ENCODE data around the gene ZBTB17. TPM values are rescaled to one million over a fixed set of nuclear protein-coding genes. Genes with fewer than 3 reads are reported as not detected.
"Not testable (repeated sequence)": the region's sequence is repeated elsewhere in the genome, so short reads cannot be mapped to it uniquely, and the experiment has no call there.

ZBTB17 gene
- total and polyA plus RNA-seq, 11 donors, result 14.5 to 29.2 (median 22.1) TPM

- H3K27me3 ChIP-seq, result no peaks in the 10 kb centered on the region
- intact Hi-C loops (cut with DNase I), result loop anchor here in 2 of 10 donors (1.0 to 10.0 kb wide), 2 partner anchors 52 to 86 kb away; no protein-coding TSS in a partner anchor
- TF ChIP-seq CTCF (IDR thresholded peaks at IDR 0.05), result no peak
- no peak for TF ChIP-seq POLR2A (IDR thresholded peaks at IDR 0.05)
- DNase-seq (no peak), ATAC-seq (no peak)
- no peak overlapping the region for H3K27ac ChIP-seq
- H3K4me1 ChIP-seq, result peaks cover 0 to 47% (median 21%) of the 10 kb centered on the region in 12 donors
- no peak overlapping the region for H3K4me3 ChIP-seq
- H3K36me3 ChIP-seq, result peaks cover 0 to 16% (median 9%) of the 10 kb centered on the region in 9 donors
- no peaks in the 10 kb centered on the region for H3K9me3 ChIP-seq
- 85 to 89% (median 87%) methylated on average over 8 of the region's 8 CpGs for WGBS, 4 donors
These were observed 75.1 kb downstream of the ZBTB17 start for GRCh38 chr1:15900662-15901279.

GRCh38 chr1:15899266-15899665 lies 76.6 kb downstream of the ZBTB17 start:
- ATAC-seq (peak in 2 of 4 donors; percentile 17 to 18), DNase-seq (no peak)
- H3K4me1 ChIP-seq, result peaks cover 0 to 47% (median 23%) of the 10 kb centered on the region in 12 donors
- no peak overlapping the region for H3K27ac ChIP-seq
- H3K36me3 ChIP-seq, result peaks cover 0 to 14% (median 0%) of the 10 kb centered on the region in 9 donors
- TF ChIP-seq POLR2A (IDR thresholded peaks at IDR 0.05) (no peak), CTCF (IDR thresholded peaks at IDR 0.05) (no peak)
- H3K27me3 ChIP-seq, result no peaks in the 10 kb centered on the region
- intact Hi-C loops (cut with DNase I), result no loop called here
- 75 to 88% (median 78%) methylated on average over 9 of the region's 9 CpGs for WGBS, 4 donors
- no peak overlapping the region for H3K4me3 ChIP-seq
- no peaks in the 10 kb centered on the region for H3K9me3 ChIP-seq

- Histone ChIP-seq H3K36me3 (peaks cover 0 to 14% (median 0%) of the 10 kb centered on the region in 9 donors), H3K4me1 (peaks cover 0 to 54% (median 27%) of the 10 kb centered on the region in 12 donors)
- WGBS, 4 donors, result 94 to 98% (median 96%) methylated on average over 20 of the region's 20 CpGs
- H3K27me3 ChIP-seq; DNase-seq; H3K27ac ChIP-seq; intact Hi-C loops (cut with DNase I); H3K4me3 ChIP-seq; ATAC-seq; H3K9me3 ChIP-seq: not testable (repeated sequence)
These were observed 78.9 kb downstream of the ZBTB17 start for GRCh38 chr1:15896841-15897610.

- peak in 2 of 4 donors; percentile 32 to 36 for ATAC-seq
- H3K27me3 ChIP-seq, result no peaks in the 10 kb centered on the region
- TF ChIP-seq POLR2A (IDR thresholded peaks at IDR 0.05) (no peak), CTCF (IDR thresholded peaks at IDR 0.05) (no peak)
- no peaks in the 10 kb centered on the region for H3K9me3 ChIP-seq
- H3K4me3 ChIP-seq, result no peak overlapping the region
- DNase-seq, result no peak
- intact Hi-C loops (cut with DNase I), result no loop called here
- H3K4me1 ChIP-seq, result peaks cover 0 to 57% (median 27%) of the 10 kb centered on the region in 12 donors
- H3K27ac ChIP-seq, result peak overlapping the region in 1 of 12 donors; percentile 42
- peaks cover 0 to 21% (median 6%) of the 10 kb centered on the region in 9 donors for H3K36me3 ChIP-seq
These were observed 80.7 kb downstream of the ZBTB17 start for GRCh38 chr1:15895233-15895632.

- peaks cover 0 to 54% (median 30%) of the 10 kb centered on the region in 12 donors for H3K4me1 ChIP-seq
- not testable (repeated sequence) for H3K27me3 ChIP-seq
These were observed 82.9 kb downstream of the ZBTB17 start for GRCh38 chr1:15892857-15893599.

More at GRCh38 chr1:15892857-15893599, 82.9 kb downstream of the ZBTB17 start:
- ATAC-seq, result peak in 1 of 4 donors; percentile 53
- H3K9me3 ChIP-seq; DNase-seq; intact Hi-C loops (cut with DNase I); H3K4me3 ChIP-seq: not testable (repeated sequence)
- H3K27ac ChIP-seq, result peak overlapping the region; percentile 22 to 78 (median 50)
- H3K36me3 ChIP-seq, result peaks cover 0 to 15% (median 6%) of the 10 kb centered on the region in 9 donors
- WGBS, 4 donors, result 80 to 86% (median 82%) methylated on average over 6 of the region's 6 CpGs

Measured in heart left ventricle (tissue), 16 donors.